ENCODE results near the gene RNF220.

The RNF220 gene

GRCh38 chr1:44524655-44525500, 119.8 kb downstream of the RNF220 start:
- no peak for DNase-seq

GRCh38 chr1:44526295-44527073, 121.4 kb downstream of the RNF220 start:
- DNase-seq, result no peak

- DNase-seq, result no peak
Measured at GRCh38 chr1:44531785-44532566, 126.9 kb downstream of the RNF220 start.

- no peak for DNase-seq
Measured at GRCh38 chr1:44532567-44532944, 127.5 kb downstream of the RNF220 start.

GRCh38 chr1:44534771-44535170, 129.7 kb downstream of the RNF220 start:
- DNase-seq, result no peak

- no peak for DNase-seq
Measured at GRCh38 chr1:44536357-44537209, 131.5 kb downstream of the RNF220 start.

GRCh38 chr1:44537538-44537937, 132.5 kb downstream of the RNF220 start:
- DNase-seq, result no peak

- DNase-seq, result no peak
Measured at GRCh38 chr1:44537956-44538355, 132.9 kb downstream of the RNF220 start.

- DNase-seq, result no peak
Measured at GRCh38 chr1:44539991-44540730, 135.1 kb downstream of the RNF220 start.

GRCh38 chr1:44542420-44543063, 137.5 kb downstream of the RNF220 start:
- no peak for DNase-seq

- no peak for DNase-seq
Measured at GRCh38 chr1:44543064-44543744, 138.1 kb downstream of the RNF220 start.

- no peak for DNase-seq
Measured at GRCh38 chr1:44543786-44544185, 138.7 kb downstream of the RNF220 start.

GRCh38 chr1:44544960-44545359, 139.9 kb downstream of the RNF220 start:
- no peak for DNase-seq

- DNase-seq, result no peak
Measured at GRCh38 chr1:44545961-44546360, 140.9 kb downstream of the RNF220 start.

GRCh38 chr1:44546403-44547053, 141.5 kb downstream of the RNF220 start:
- DNase-seq, result no peak

GRCh38 chr1:44547361-44547760, 142.3 kb downstream of the RNF220 start:
- DNase-seq, result no peak

GRCh38 chr1:44547837-44548236, 142.8 kb downstream of the RNF220 start:
- DNase-seq, result no peak

GRCh38 chr1:44549510-44549909, 144.5 kb downstream of the RNF220 start:
- DNase-seq, result no peak

- no peak for DNase-seq
Measured at GRCh38 chr1:44553127-44553758, 148.2 kb downstream of the RNF220 start.
